DMS 273 treated with DMSO at 0.1 percent for 48 hours (cell line): Measurements from ENCODE around the gene PLCH1.
A peak's percentile ranks its signal among the peaks of the same experiment; 100 is the strongest.

Experiments used
- DNase-seq: peaks from one replicate; lab custom pipeline; 2025; lab: John Stamatoyannopoulos, UW

Gene PLCH1

DNA sequence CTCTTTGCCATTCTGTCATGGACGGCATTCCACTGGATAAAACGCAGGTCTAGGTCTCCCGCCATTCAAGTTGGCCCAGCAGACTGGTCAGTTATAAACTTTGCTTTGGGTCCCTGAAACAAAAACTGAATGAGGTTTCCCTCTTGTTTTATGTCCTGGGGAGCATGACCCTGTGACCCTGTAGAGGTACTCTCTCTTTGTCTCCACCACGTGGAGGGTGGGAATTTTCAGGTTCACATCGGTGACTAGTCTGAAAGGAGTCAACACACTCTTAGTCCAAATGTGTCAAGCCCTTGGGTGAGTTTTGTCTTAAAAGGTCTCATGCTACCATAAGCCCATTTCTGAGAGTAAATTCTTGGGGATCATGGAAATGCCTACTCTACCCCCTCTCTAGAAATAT, 139.9 kb downstream of the PLCH1 start:
- no peak for DNase-seq

DNA sequence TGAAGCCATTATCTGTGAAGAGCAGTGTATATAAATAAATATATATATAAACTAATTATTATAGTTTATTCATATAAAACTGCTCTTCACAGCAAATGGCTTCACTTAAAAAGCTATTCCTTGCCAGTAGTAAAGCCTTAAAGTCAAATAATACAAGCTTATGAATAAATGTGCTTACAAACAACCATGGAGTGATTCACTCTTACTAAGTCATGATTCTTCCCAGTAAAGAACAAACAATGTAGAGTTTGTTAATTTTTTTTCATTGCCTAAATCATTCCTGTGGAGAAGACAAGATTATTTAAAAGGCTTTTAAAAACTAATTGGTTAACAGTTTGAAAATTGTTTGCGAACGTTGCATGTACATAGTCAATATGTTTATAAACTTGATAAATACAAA, 140.7 kb downstream of the PLCH1 start:
- DNase-seq: no peak

DNA sequence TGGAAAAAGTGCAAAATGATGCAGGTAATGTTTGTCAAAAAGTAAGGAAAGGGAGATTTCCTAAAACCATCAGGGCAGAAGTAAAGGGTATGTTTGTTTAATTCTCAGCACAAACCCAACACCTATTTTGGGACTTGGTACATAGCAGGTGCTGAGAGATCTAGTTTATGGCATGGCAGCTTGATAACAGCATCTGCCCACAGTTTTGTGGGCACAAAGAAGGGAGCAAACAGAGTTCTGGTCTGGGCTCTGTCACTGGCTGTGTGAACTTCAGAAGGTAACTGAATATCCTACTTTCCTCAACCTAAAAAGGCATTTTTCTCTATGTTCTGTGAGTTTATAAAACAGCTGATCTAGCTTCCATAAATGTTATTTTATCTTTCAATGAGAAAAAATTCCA, 141.6 kb downstream of the PLCH1 start:
- peak; percentile 8 for DNase-seq

DNA sequence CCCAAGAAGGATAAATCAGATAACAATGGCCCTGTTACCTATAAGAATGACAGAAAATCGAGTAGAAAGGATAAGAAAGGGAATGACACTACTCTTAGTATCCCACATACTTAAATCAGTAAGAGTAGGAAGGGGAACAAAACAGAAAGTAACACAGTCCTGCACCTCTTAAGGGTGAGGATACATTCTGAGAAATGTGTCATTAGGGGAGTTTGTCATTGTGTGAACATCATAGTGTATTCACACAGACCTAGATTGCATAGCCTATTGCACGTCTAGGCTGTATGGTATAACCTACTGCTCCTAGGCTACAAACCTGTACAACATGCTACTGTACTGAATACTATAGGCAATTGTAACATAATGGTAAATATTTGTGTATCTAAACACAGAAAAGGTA, 142.6 kb downstream of the PLCH1 start:
- no peak for DNase-seq

DNA sequence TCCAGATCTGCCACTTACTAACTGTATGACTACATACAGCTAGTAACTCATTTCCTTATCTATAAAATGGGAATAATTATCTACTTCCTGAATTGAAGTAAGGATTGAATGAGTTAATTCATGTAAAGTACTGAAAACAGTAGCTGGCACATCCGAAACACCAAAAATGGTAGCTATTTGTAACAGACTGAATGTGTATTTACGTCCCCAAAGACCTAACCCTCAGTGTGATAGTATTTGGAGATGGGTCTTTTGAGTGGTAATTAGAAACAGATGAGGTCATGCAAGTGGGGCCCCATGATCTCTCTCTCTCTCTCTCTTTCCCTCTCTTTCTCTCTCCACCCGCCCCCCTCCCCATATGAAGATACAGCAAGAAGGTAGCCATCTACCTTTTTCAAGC, 146.2 kb downstream of the PLCH1 start:
- DNase-seq: no peak

DNA sequence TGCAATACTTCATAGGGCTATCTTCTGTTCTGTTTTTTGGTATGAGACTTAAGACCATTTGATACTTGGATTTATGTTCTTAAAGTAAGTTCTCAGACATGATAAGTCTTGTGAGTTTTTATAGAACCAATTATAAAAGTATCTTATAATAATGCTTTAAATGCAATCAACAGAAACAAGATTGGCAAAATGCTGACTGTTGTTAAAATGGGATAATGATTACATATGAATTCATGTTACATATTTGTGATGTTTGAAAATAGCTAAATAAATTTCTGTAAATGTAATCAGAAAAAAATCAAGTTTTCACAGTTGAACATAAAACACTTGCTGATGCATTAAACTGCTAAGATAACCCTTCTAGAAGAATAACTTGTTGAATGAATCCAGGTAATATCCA, 148.3 kb downstream of the PLCH1 start:
- no peak for DNase-seq

DNA sequence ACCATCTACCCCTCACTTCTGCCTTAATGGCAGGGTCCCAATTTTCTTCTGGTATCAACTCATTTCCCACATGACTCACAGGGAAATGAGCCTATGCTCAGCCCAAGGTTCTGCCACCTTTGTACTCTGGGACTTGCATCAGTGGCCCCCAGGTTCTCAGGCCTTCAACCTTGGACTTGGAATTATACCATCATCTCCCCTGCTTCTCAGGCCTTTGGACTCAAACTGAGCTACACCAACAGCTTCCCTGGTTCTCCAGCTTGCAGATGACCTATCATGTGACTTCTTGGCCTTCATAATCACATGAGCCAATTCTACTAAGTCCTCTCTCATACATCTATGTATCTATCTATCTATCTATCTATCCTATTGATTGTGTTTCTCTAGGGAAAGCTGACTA, 149.5 kb downstream of the PLCH1 start:
- no peak for DNase-seq

DNA sequence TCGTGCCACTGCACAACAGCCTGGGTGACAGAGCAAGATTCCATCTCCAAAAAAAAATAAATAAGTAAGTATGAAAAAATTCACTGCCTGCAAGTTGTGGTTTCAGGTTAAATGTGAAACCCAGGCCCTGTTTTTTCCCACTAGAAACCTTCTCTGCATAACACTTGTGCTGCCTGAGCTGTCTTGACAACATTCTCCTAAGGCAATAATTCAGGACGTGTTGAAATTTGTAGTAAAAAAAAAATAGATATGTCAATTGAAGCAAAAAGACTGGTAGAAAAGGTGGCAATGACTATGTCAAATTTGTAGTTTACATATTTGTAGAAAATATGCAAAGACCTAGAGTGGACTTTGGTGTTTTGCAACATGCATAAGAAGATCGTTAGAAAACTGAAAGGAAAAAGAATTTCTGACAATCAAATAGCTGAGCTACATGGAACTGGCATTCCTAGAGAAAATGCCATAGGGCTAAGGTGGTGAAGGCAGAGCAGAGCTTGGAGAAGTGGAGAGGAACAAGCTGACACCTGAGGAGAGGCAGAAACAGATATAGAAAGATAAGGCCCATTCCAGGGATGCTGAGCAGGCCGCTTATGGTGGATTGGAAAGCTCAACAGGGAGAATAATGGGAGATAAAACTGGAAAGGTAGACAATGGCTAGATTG, 150.2 kb downstream of the PLCH1 start:
- DNase-seq: no peak

DNA sequence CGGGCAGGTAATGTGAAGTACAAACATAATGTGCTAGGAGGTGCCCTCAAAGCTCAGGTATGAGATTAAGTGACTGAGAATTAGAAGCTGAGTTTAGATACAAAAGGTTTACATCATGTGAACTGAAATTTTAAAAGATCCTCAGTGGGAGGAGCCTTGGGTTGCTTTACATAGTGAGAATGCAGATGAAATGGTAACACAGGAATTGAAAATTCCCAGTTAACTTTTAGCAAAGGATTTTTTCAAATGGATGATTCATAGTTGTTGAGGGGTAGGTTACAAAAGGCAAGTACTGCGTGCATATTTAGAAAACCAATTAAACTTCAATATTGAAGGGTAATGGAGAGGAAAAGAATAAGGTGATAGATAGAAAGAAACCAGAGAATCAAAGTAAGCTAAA, 157.3 kb downstream of the PLCH1 start:
- DNase-seq: no peak

DNA sequence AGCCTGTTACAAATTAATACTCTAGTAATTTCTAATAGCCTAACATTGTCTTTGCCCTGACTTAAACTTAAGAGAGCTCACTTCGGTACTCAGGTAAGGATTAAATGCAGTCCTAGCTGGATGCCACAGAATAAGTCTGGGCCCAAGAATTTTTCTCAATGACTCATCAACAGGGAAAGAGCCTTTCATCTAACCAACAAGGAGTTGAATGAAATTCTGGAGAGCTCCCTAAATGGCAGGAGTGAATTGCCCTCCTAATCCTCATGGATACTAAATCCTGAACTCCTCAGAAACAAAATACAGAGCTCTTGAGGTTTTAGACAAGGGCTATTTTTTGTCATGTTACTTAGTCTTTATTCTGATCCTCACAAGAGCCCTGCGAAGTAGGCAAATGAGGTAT, 159.5 kb downstream of the PLCH1 start:
- no peak for DNase-seq

DNA sequence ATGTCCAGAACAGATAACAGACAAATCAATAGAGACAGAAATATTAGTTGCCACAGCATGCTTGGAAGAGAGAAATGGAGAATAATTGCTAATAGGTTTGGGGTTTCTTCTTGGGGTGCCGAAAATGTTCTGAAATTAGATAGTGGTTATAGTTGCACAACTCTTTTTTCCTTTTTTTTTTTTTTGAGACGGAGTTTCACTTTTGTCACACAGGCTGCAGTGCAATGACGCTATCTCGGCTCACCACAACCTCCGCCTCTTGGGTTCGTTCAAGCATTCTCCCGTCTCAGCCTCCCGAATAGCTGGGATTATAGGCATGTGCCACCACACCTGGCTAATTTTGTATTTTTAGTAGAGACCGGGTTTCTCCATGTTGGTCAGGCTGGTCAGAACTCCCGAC, 163.3 kb downstream of the PLCH1 start:
- no peak for DNase-seq

DNA sequence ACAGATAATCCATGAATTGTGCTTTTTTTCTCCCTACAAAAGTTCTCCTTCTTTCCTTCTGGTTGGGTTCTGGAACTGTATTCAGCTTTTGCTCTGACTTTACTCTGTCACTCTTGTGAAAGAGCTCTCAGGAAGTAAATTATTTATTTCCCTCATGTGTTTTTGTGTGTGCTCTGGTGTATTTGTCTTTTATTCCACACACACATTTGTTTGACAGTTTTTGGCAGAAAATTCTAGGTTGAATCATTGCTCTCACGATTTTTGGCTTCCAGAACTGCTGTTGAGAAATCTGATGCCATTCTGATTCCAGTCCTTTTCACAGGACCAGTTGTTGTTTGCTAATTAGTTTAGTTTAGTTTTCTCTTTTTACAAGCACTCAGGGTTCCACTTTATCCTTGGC, 172.8 kb downstream of the PLCH1 start:
- DNase-seq: no peak

DNA sequence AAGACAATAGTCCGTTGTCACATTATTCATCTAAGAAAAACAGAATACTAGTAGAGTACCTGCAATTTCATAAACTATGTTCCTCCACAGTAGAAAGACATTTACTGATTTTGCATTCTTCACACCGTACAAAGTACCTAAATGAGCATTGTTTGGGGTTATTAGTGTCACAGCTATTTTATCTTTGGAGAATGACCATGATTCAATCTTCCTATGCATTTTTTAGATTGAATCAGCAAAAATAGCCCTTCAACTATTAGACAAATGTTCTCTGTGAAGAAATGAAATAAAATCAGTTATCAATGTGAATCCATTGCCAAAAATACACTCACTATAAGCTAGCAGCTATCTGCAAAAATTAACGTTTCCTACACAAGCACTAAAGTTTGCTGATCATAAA, 176.6 kb downstream of the PLCH1 start:
- no peak for DNase-seq

DNA sequence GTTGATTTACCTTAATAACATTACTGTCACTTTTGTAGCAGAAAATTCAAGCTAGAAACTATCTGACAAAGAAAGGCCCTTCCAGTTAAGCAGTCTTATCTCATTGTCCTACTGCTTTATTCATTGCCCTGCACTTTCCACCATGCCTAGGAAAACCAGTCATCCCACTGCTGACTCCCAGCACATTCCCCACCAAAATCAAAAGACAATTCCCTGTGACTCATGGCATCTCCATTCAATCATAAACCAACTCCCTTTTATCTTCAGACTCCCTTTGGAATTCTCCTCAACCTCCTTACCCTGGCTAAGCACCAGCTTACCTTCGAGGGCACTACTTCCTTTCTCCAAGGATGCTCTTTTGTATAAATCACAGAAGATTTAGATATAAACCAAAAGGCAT, 184.3 kb downstream of the PLCH1 start:
- DNase-seq: no peak

DNA sequence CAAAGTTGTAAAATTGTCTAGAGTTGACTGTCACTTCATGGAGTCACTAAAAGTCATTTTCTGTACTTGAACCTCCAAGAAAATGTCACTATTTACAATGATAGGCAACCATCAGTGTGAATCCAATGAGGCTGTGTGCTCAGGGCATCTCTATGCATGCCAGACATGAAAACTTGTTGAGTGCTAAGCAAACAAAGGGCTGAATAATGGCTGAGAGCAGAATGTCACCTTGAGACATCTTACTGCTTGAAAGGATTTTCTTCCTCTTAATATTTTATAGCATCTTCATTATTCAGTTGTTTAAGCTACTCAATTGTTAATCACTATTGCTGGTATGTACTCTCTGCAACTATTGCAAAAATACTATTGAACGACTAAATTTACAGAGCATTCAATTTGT, 184.7 kb downstream of the PLCH1 start:
- DNase-seq: no peak

DNA sequence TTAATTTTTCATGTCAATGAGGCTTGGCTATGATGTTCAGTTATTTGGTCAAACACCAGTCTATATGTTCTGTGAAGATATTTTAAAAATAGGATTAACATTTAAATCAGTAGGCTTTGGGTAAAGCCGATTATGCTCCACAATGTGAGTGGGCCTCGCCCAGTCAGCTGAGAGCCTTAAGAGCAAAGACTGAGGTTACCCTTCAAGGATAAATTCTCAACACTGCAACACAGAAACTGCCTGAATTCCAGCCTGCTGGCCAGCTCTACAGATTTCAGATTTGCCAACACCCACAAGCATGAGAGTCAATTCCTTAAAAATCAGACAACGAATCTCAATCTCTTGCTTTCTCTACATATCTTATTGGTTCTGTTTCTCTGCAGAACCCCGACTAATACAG, 188.3 kb downstream of the PLCH1 start:
- no peak for DNase-seq

DNA sequence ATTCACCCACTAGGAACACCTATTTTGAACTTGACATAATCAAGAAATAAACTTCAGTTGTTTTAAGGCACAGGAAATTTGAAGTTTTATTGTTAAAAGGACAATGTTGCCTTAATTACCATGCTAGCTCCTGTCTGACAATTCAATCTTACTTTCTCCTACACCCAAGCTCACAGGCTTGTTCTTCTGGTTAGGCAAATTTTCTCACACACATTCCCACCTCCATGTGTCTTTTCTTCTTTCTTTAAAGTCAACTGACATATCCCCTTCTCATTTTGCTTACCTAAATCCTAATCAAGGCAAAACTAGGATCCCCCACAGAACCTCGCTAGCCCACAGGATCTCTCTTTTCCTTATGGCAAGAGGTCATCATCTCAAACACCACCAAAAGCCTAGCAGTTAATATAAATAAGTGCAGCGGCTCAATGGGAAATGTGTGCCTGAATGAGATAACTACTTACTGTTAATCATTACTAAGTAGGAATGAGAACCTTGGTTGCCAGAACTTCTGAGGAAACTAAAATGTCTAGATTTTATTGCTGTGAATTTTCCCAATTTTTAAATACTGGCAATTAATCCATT, 189.3 kb downstream of the PLCH1 start:
- no peak for DNase-seq

DNA sequence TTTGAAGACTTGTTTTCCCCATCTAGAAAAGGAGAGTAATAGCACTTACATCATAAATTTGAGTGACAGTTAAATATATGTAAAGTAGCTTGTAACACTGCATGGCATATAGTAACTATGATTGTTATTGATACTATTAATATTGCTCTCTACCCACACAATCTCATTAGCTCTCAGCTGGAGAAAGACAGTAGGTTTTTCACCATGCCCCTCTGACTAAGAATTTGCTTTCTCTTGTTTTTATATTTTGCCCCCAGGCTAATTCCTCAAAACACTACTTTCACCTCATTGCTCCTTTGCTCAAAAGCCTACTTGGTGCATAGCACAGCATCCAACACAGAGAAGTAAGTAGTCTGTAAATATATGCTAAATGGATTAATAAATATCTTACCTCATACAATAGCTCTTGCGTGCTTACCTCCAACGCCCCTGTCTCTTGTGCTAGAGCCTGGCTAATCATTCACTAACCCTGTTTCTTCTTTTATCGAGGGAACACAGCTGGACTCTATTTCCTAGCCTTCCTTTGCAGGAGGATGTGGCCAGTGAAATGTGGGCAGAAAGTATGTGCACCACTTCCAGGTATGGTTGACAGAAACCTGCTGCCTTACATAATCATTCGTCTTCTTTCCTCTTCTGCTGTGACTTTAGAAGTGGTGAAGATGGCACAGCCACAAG, 190.0 kb downstream of the PLCH1 start:
- no peak for DNase-seq

DNA sequence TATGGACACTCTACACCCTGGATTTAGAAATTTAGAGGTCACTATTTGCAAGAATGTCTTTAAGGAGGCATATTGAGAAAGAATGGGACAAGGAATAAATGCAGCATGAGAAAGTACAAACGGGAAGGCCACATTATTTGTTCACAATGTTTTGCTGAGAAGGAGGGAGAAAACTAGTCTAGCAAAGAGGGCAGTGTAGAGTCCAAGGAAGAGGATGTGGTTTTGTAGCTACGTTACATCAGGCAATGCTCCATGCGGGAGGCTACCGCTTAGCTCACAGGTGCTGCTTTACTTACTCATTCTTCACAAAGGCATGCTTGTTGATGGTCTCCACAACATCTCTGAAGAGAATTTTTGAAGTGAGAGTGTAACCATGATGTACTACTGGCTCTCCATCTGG, 191.1 kb downstream of the PLCH1 start:
- DNase-seq: no peak

DNA sequence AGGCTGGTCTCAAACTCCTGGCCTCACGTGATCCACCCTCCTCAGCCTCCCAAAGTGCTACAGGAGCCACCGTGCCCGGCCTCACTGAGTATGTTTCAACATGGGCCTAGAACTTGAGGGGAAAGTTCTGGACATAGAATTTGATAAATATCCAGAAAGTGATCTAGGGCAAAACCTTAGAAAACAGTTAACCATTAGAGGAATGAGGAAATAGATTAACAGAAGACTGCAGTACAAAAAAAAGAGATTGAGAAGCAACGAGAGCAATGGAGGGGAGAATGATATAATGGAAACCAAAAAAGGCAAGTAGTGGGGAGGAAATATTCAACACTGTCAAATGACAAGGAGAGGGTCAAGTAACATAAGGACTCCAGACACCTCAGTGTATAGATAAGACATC, 191.5 kb downstream of the PLCH1 start:
- DNase-seq: no peak

DNA sequence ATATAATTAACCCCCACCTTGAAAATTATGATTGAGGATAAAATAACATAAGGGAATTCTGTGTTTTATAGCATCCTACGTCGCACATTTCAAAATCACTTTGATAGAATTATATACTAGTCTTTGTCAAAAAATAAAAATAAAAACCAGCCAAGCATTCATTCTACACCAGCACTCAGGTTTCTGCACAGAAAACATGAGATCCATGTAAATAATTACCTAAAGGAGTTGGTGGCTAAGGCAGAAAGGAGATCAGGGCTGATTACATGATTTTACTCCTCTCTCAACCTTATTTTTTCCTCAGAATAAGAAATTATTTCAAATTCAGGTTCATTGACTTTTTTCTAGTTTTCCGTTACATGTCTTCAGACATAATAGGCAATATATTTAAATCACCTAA, 194.5 kb downstream of the PLCH1 start:
- DNase-seq: no peak

DNA sequence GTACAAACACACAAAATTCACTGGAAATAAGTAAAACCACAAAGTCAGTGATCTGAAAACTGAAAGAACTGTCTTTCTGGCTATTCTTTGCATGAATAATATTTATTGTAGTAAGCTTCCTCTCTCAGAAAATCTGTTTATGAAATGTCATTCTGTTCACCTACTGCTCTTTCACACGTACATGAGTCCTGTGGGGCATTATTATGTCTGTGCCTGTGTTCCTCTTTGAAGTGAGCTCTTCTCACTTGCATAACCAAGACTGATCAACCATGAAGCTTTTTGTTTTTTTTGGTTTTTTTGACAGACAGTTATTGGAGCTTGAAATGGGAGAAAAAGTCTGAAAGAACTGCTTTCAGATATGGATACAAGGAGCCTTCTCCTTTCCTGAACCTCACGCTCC, 195.8 kb downstream of the PLCH1 start:
- DNase-seq: no peak

DNA sequence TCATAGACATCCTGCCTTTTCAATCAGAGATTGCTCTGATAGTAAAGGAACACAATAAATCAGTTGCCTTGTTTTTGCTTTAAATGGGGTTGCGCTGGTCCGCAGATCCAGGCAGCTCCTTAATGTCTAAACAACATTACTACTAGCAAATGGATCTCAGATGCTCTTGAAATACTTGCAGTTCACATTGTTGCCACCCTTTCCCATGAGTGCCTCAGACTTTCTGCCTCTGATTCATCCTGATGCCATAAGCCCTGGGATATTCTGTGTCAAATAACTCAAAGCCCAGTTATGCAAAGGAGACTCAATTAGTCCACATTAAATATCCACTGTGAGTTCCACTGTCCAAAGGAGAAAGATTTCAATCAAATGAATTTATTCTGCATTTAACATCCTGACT, 196.7 kb downstream of the PLCH1 start:
- DNase-seq: no peak

DNA sequence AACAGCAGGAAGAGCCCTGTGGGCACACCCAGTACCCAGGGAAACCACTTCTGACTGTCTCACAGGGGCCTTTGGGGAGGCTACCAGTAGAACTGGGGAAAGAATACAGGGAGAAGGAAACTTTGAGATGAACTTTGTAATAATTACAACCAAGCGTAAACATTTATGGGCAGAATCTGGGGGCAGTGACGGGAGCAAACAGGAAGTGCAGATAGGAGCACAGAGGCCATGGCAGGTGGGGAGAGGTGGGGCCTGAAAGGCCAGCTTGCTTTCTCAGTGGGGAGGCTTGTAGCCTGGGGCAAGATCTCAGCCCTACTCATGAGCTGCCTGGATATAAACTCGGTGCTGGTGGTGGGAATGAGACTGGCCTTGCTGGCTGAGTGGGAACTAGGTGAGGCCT, 209.8 kb downstream of the PLCH1 start:
- DNase-seq: no peak
